CD4-positive, alpha-beta T cell treated with Interleukin-4 for 4 hours (primary cell): ENCODE results near the gene KRT77.

Experiments used
- DNase-seq: peaks from one replicate; pipeline ENCODE4 v3.0.0-alpha.2; 2020

KRT77 gene

DNA sequence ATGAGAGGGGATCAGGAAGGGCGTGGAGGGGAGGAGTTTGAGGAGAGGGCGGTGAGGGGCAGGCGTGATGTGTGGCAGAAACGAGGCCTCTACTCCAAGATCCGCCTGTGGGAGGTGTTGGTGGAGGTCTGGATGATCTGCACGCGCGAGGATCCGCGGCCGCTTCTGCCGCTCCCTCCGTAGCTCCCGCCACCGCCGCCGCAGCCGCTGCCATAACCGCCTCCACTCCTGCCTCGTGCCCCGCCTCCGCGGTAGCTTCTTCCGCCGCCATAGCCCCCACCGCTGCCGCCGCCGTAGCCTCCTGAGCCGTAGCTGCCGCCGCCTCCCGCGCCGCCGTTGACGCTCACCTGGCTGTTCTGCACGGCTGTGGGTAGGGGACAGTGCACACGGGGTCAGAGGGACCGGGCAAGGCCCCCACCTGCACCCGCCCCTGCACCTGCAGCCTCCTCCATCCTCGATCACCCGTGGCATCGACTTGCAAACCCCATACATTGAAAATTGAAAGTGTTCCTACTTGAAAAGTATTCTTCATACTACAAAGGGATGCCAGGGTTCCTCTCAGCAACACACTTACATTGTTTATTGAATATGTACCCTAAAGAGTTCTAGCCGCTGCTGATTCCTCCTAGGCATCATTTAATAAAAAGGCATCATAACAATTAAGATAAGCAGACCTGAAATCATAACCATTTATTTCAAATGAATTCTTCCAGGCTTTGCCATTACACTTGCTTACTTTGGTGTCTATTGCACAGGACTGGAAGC lies 12.1 kb downstream of the KRT77 start:
- peak; percentile 33 for DNase-seq

- DNase-seq: no peak
Observed at GRCh38 chr12:52690351-52691075, 12.8 kb downstream of the KRT77 start.

DNA sequence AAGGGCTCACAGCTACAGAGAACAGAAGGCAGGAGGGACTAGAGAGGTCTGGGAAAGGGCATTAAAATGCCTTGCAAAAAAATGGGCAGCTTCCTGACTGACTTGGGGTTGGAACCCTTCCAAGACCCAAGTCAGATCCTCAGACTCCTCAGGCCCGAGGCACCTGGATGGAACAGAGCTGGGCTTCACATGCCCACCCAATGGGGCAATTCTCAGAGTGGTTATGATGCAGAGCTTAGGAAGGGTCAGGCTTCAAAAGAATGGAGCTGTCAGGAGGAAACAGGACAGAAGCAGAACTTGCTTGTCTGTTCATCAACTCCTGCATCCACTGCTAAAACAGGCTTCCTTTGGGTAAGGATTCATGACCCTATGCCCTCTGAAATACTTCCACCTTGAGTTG lies 13.4 kb downstream of the KRT77 start:
- no peak for DNase-seq

DNA sequence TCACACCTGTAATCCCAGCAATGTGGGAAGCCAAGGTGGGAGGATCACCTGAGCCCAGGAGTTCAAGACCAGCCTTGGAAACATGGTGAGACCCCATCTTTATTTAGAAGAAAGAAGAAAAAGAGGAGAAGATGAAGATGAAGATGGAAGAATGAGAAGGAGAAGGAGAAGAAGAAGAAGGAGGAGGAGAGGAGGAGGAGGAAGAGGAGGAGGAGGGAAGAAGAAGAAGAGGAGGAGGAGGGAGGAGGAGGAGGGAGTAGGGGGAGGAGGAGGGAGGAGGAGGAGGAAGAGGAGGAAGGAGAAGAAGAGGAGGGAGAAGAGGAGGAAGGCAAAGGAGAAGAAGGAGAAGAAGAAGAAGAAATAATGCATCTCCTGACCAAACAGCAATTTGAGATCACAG lies 14.1 kb downstream of the KRT77 start:
- DNase-seq: no peak

DNA sequence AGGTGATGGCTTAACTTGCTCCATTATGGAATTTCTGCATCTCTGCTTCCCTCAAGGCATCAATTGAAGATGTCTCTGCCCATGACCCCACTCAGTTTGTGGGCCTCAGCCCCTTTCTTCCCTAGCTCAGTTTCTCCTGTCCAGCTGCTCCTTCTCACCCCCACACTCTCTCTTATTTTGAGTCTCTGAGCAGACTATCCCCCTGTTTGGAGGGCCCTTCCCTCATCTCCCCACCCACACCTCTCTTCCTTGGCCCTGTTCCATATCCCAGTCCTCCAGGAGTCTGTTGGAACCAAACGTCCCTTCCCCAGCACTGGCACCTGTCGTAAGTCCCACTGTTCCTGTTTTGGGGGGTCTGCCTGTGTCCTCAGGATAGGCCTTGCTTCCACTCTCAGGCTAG lies 14.8 kb downstream of the KRT77 start:
- DNase-seq: no peak

DNA sequence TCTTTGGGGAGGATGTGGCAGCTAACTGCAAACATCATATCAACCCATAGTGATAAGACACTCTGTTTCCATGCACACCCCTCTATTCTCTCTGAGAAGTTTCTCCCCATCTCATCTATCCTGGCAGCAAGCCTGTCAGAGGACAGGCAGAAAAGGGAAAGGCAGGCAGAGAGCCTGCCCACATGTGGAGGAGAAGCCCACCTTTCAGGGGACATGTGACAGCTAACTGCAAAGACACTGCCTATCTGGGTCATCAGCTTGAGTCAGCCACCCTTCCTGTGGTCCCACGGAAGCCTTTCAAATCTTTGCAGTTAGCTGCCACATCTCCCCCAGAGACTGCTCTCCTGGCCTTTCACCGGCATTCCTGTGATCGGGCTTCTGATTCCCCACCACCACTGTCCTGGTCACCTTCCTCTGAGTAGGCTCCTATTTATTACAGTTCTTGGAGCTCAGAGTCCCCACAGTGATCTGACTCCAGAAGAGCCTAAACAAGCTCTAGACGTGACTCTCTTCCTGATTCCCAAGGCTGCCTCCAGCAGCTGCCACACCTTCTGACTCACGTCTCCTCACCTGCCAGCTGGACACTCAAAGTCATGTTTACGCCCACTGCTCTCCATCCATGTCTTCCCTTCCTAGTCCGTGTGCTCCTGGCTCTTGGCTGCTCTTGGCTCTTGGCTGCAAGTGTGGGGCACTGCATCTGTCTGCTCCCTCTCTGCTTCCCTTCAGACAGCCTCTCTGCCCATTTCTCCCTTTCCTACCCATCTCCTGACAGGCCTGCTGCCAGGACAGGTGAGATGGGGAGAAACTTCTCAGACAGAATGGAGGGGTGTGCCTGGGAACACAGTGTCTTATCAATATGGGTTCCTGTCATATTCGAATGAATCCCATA lies 15.6 kb downstream of the KRT77 start:
- no peak for DNase-seq

GRCh38 chr12:52686756-52687487 lies 16.4 kb downstream of the KRT77 start:
- DNase-seq: no peak

GRCh38 chr12:52686063-52686462 lies 17.3 kb downstream of the KRT77 start:
- no peak for DNase-seq

DNA sequence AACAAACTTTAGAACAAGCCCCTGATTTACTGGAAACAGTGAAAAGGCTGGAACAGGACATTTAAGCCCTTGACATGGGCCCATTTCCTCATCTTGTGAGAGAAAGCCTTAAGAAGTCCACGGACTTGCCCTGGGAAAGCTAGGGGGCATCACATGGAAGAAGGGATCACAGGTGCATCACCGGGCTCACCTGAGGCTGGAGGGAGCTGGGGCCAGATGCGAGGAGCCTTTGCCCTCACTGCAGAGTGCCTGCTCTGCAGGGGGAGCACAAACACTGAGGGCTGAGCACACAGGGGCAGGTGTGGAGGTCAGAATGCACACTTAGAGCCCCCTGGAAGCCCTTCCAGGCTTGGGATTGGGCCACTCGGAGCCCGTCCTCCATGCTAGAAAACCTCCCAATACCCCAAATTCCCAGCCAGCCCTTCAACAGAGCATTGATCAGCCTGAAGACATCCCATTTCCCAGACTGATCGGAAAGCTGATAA lies 17.9 kb downstream of the KRT77 start:
- DNase-seq: no peak

GRCh38 chr12:52684431-52684830 lies 18.9 kb downstream of the KRT77 start:
- DNase-seq: no peak

DNA sequence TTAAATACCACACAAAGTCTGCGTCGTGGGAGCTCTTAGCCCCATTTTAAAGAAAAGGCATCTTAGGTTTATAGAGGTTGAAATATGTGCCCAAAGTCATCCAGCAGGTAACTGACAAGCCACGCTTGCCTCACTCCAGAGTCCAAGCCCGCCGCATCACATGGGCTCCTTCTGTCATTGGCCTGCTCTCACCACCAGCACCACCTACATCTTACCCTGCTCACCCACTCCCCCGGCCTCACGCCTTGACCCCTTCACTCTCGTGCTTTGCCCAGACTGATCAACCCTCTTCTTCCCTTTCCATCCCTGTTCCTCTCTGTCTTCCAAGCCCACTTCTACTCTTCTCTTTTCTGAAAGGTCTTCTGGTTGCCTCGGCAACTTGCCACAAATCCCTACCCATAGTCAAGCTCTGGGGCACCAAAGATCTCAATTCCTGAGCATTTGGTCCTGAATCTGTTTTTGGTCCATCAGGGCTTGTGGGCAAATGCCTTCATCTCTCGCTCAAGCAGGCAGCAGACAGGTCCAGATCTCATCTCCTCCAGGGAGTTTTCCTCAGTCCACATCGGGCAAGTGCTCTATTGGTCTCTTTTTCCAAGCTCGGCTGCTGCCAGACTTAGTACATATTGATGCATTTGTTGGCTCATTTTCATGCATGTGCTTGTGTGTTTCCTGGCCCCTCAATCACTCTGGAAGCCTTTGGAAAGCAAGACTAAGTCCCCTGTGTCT lies 19.6 kb downstream of the KRT77 start:
- DNase-seq: no peak

DNA sequence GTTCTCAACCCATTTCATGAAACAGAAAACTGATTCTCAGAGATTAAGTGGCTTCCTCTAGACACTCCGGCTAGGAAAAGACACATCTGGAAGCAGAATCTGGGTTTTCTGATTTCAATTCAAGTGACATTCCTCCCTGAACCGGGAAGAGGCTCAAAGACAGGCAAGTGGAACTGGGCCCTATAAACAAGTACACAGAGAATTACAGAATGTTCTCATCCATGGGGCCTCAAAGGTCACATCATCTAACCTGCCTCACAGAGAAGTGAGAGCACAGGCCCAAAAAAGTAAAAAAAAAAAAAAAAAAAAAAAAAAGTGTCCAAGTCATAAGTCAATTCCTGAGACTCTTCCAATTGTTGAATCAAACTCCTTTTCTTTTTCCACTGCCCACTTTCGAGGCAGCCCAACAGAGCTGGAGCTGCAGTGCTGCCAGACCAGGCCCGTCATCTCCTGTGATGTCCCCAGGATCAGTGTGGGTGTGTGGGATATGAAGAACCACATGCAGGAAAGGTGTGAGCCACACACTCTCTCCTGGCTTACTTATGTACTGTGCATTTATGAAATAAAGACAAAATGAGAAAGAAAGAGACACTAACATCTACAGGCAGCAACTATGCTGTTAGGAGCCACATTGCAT lies 20.3 kb downstream of the KRT77 start:
- DNase-seq: no peak

GRCh38 chr12:52682381-52682660 lies 21.0 kb downstream of the KRT77 start:
- no peak for DNase-seq

DNA sequence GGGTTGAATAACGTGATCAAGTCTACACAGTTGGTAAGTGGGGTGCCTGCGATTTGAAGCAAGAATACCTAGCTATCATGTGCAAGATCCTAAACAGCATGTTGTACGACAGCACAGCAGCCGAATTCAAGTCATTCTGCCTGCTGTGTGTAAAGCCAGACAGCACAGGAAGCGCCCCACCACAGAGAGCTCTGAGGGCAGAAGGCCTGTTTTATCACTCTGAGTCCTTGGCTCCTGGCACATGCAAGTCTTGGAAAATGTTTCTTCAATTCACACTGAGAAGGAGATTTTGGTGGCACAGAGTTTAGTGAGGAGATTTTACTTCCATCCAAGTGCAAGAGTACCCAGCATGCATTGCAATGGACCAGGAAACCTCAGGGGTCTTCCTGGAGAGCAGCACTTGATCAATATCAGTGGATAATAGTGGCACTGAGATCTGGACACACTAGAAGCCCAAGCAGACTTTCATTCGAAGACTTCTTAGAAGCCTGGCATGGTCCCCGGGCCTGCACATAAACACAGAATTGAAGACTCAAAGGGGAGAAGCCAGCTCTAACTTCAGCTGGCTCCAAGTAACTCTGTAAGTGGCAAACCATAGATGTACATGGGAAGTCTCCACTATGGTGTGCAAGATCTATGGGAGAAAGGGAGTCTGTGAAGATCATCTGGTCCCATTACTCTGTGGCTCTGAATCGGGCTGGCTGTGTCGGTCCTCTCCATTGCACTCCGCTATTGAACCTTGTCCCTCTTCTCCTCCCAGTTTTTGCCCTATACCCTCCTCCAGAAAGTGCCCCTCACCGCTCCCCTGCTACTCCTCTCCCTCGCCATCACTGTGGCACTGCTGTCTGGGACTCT lies 21.6 kb downstream of the KRT77 start:
- peak; percentile 20 for DNase-seq

DNA sequence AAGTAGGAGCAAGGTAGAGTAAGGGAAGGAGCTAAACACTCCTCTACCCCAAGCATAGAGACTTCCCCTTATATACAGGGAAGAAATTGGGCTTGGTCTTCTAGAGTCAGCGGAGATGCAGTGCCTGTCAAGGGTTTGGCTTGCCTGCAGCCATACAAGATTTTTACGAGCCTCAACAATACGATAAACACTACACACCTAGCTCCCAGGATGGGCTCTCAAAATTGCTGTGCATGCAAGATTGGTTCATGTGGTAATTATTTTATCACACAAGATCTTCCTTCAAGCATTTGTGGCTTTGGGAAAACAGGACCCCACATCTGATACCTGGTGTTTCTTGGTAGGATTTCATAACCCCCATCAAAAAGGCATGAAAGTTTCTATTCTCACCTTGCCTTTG lies 23.0 kb downstream of the KRT77 start, which contains the start of gene KRT1:
Gene KRT1, minus strand, starts transcription at position 45 of the 400 bp plus-strand sequence. CDS start 59 bp downstream, outside the sequence.
- no peak for DNase-seq

GRCh38 chr12:52679875-52680274 lies 23.4 kb downstream of the KRT77 start:
- no peak for DNase-seq

- no peak for DNase-seq
Observed at GRCh38 chr12:52677671-52678070, 25.7 kb downstream of the KRT77 start.

DNA sequence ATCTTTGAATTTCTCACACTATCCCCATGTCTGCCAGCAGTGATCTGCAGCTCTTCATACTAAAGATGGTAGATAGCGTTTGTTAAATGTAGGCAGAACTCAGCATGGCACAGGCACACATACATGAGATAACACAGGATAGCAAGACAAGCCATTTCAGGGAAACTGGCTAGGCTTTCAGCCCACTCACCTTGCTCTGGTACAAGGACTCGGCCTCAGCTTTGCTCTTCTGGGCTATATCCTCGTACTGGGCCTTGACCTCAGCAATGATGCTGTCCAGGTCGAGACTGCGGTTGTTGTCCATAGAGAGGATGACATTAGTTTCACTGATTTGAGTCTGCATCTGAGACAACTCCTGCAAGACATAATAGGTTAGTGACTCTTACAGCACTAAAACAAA lies 26.2 kb downstream of the KRT77 start:
- DNase-seq: no peak

- DNase-seq: no peak
Observed at GRCh38 chr12:52676163-52676562, 27.2 kb downstream of the KRT77 start.

DNA sequence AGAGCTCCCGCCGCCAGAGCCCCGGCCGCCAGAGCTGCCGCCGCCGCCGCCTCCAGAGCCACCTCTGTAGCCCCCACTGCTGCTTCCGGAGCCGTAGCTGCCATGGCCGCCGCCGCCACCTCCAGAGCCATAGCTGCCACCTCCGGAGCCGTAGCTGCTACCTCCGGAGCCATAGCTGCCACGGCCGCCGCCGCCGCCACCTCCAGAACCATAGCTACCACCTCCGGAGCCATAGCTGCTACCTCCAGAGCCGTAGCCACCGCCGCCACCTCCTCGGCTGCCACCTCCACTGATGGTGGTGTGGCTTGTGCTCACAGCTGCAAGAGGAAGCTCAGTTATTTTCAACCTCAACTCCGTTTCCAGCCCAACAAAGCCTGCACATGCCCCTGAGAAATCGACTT lies 28.0 kb downstream of the KRT77 start:
- DNase-seq: no peak

DNA sequence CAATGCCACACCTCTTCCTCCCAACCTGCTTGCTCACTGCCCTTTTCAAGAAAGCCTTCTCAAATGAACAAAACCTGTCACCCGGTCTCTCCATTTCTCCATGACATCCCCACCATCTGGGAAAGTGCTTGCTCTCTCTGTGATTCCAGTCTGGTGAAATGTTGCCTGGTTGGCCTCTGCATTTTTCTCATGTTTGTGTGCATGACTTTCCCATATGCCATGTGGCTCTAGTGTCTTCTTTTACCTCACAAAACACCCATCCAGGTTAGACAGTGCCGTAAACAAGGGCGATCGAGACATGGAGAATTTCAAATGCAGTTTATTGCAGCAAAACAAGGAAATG lies 28.9 kb downstream of the KRT77 start:
- no peak for DNase-seq
